Measurements from ENCODE around the gene APOF.
"Not testable (repeated sequence)": the region's sequence is repeated elsewhere in the genome, so short reads cannot be mapped to it uniquely, and the experiment has no call there.

The APOF gene

DNA sequence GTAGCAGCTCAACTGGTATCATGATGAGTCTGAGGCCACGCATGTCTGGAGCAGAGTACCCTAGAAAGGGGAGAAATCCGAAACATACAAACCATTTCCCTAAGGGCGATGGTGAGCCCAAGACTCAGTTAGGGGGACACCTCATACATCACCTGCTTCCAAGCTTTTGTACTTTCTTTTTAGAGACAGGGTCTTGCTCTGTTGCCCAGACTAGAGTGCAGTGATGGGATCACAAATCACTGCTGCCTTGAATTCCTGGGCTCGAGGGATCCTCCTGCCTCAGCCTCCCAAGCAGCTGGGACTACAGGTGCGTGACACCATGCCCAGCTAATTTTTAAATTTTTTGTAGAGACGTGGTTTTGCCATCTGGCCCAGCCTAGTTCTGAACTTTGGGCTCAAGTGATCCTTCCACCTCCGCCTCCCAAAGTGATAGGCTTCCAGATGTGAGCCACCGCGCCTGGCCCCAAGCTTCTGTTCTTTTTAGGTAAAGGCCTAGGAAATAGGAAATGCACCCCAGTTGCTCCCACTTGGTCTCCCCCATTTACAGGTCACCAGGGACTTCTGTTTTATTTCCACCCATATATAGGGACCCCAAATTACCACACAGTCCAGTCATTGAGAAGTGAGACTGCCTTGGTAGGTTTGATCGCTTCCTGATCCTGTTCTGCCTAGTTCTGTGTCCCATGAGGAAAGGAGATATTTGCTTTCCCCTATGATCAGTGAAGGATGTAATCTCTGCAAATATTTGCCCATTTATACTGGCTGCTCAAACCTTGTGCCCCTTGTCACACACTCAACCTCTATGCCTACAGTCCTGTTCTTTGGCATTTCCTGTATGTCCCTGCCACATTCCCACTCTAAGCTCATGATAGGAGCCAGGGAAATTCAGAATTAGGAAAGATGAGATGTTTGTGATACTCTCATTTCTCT, at the start of gene APOF:
APOF (minus strand) TSS at position 728 of the 930 bp plus-strand sequence; CDS start at position 616, 112 bp downstream.
- DNase-seq, result no peak

DNA sequence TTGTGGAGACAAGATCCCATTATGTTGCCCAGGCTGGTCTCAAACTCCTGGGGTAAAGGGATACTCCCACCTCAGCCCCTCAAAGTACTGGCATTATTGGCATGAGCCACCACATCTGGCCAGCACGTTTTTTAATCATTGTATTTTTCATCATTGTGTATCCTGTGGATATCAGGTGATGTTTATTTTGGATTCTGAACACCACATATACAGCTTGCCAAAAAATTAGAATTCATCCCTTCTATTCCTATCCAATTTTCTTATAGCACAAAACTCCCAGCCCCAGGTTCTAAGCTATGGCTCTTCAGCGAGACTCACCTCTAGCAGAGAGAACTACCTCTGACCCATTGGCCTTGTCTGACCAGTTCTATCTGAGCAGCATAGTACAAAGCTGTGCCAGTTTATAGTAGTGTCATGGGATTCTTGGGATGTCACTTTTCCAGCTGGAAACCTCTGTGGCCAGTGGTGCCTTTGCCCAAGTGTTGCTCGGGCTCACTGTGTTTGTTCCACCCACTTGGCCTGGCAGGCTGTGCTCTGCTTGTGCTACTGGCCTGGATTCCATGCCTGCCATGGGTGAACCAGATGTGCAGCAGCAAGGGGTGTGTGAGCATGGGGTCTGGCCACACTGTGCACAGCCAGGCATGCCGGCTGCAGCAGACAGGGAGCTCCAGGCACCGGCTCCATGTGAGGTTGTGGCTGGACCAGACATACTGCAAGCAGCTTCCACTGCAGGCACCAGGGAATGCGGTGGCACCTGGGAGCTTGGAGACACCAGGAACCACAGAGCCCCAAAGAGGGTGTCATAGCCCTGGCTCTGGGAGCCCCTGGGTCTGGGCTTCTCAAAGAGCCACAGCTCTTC, 49.4 kb upstream of the APOF start:
- DNase-seq, result no peak

DNA sequence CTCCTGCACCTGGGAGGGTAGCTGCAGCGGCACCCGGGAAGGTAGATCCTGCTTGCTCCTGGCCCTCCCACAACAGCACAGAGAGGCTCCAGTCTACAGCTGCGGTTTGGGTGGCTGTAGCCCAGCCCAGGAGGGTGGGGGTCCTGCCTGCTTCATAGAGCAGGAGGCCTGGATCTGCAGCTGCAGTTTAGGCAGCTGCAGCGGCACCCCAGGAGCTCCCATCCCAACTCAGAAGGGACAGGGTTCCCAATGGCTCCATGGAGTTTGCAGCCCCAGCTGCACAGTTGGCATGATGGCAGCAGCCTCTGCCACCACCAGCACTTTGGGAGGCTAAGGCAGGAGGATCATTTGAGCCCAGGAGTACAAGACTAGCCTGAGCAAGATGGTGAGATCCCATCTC, 48.1 kb upstream of the APOF start:
- DNase-seq, result no peak

GRCh38 chr12:56408799-56409417, 46.3 kb upstream of the APOF start:
- no peak for DNase-seq

GRCh38 chr12:56404227-56404626, 41.6 kb upstream of the APOF start:
- not testable (repeated sequence) for DNase-seq

DNA sequence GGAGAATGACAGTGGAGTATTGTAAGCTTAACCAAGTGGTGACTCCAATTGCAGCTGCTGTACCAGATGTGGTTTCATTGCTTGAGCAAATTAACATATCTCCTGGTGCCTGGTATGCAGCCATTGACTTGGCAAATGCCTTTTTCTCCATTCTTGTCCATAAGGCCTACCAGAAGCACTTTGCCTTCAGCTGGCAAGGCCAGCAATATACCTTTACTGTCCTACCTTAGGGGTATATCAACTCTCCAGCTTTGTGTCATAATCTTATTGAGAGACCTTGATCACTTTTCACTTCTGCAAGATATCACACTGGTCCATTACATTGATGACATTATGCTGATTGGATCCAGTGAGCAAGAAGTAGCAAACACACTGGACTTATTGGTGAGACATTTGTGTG, 39.0 kb upstream of the APOF start:
- not testable (repeated sequence) for DNase-seq

GRCh38 chr12:56401125-56401524, 38.5 kb upstream of the APOF start:
- DNase-seq, result not testable (repeated sequence)

- not testable (repeated sequence) for DNase-seq
These were observed 36.8 kb upstream of the APOF start for GRCh38 chr12:56399466-56399865.

GRCh38 chr12:56398324-56398723, 35.7 kb upstream of the APOF start:
- no peak for DNase-seq

GRCh38 chr12:56392331-56392730, 29.7 kb upstream of the APOF start:
- DNase-seq, result no peak

DNA sequence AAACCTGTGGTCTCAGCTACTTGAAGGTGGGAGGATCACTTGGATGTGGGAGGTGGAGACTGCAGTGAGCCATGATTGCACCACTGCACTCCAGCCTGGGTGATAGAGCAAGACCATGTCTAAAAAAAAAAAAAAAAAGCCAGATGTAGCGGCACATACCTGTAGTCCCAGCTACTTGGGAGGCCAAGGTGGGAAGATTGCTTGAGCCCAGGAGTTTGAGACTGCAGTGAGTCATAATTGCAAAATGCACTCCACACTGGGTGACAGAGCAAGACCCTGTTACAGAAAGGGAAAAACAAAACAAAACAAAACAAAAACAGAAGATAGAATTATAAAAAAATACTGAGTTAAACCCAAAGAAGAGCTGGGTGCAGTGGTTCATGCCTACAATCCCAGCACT, 29.1 kb upstream of the APOF start:
- DNase-seq, result no peak

DNA sequence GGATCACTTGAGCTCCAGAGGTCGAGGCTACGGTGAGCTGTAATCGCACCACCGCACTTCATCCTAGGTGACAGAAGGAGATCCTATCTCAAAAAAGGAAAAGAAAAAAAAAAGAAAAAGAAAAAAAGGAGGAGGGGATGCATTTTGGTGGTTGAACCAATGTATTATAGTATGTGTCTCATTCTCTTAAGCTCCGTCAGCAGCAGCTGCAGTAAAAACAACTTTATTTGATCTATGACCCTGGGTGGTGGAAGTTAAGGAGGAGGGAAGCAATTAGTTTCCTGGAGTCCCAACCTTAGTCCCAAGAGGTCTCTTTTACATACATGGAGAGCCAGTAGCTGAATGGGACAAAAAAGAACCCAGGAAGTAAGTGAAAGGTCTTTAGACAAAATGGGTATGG, 26.8 kb upstream of the APOF start:
- DNase-seq, result no peak

DNA sequence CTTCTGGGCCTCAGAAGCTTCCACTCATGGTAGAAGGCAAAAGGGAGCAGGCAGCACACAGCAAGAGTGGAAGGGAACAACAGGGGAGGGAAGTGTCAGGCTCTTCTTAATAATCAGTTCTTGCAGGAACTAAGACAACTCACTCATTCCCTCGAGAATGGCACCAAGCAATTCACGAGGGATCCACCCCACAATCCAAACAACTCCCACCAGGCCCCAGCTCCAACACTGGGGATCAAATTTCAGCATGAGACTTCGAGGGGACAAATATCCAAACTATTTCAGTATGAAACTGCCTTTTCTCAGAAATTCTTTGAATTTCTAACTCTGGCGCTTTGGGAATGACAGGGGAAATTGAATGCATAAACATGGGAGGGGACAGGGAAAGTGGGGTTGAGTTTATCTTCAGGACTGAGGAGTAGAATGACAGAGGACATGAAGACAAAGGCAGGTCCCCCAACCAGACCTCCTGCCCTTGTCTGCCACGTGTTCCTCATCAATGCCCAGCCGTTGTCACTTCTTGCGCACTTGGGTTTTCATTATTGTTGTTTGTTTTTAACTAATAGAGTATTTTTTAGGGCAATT, 24.6 kb upstream of the APOF start:
- DNase-seq, result no peak

GRCh38 chr12:56385873-56386272, 23.2 kb upstream of the APOF start:
- DNase-seq, result no peak

DNA sequence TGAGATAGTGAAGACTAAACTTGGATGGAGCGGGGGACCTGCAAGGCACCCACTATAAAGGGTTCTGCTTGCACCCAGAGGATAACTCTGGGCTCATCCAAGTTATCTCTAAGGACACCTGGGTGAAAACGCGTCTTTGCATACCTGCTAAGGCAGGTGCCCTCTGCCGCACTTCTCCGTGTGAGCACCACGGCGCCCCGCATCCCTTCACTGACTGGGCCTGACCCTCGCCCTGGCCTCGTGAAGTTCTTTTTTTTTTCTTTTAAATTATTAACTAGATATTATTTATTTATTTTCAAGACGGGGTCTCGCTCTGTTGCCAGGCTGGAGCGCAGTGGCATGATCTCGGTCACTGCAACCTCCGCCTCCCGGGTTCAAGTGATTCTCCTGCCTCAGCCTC, 20.0 kb upstream of the APOF start:
- DNase-seq, result no peak

GRCh38 chr12:56377989-56378316, 15.3 kb upstream of the APOF start:
- DNase-seq, result no peak

DNA sequence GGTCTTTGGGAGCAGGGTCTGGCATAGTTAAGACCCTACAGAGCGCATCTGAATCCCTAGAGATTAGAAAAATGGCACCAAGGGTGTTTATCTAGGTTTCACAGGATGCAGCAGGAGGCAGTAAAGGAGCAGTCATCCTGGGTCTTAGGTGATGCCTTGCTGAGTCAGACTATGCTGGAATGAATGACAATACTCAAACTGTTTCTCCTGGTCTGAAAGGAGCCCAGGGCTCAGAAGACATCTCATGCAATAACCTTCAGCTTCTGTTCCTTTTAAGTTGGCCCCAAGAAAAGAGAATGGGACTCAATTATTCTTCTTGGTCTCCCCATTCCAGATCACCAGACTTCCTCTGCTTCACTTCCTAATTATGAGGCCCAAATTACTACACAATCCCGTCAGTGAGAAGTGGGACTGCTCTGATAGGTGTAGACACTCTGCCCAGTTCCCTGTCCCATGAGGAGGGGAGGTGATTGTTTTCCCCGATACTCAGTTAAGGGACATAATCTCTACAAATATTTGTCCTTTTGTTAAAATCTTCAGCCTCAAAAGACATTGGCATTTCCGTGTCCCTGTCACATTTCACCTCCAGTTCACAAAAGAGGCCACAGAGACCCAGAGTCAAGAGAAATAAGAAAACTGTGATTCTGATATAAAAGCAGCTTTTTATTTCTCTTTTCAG, 14.8 kb upstream of the APOF start:
- no peak for DNase-seq

GRCh38 chr12:56375598-56376434, 13.2 kb upstream of the APOF start:
- no peak for DNase-seq

DNA sequence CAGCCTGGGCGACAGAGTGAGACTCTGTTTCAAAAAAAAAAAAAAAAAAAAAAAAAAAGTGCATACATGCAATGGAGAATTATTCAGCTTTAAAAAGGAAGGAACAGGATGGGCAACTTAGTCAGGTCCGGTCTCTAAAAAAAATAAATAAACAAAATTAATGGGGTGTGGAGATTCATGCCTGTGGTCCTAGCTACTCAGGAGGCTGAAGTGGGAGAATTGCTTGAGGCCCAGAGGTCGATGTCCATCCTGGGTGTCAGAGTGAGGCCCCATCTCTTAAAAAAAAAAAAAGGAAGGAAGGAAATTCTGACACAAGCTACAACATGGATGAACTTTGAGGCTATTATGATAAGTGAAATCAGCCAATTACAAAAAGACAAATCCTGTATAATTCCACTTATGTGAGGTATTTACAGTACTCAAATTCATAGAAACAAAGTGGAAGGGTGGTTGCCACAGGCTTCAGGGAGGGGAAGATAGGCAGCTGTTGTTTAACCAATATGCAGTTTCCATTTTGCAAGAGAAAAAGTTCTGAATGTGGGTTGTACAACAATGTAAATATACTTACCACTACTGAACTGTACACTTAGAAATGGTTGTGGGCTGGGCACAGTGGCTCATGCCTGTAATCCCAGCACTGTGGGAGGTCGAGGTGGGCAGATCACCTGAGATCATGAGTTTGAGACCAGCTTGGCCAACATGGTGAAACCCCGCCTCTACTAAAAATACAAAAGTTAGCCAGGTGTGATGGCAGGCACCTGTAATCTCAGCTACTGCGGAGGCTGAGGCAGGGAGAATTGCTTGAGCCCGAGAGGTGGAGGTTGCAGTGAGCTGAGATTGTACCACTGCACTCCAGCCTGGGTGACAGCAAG, 12.3 kb upstream of the APOF start:
- DNase-seq, result no peak

DNA sequence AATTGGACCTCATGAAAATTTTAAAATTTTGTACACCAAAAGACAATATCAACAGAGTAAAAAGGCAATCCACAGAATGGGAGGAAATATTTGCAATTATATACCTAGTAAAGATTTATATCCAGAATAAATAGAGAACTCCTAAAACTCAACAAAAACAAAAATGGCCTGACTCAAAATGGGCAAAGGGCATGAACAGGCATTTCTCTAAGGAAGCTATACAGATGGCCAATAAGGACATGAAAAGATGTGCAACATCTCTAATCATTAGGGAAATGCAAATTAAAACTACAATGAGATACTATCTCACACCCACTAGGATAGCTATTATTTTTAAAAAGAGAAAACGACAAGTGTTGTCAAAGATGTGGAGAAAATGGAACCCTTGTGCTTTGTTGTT, 10.9 kb upstream of the APOF start:
- DNase-seq, result no peak

- no peak for DNase-seq
These were observed 4.3 kb upstream of the APOF start for GRCh38 chr12:56366948-56367347.
